ENCODE results near the gene SCYL1.
"Not testable (repeated sequence)": the region's sequence is repeated elsewhere in the genome, so short reads cannot be mapped to it uniquely, and the experiment has no call there.

The SCYL1 gene

GRCh38 chr11:65564879-65565559, 40.1 kb downstream of the SCYL1 start:
- H3K9me3 ChIP-seq (ENCODE audit: control insufficient read depth, insufficient read depth, low read length); H3K4me1 ChIP-seq (ENCODE audit: control insufficient read depth, insufficient read depth, low read length); H3K4me3 ChIP-seq (ENCODE audit: low read depth, low read length); H3K36me3 ChIP-seq (ENCODE audit: control insufficient read depth, insufficient read depth, low read length); H3K9ac ChIP-seq (ENCODE audit: low read depth, low read length); H3K27me3 ChIP-seq (ENCODE audit: control insufficient read depth, insufficient read depth, low read length): not testable (repeated sequence)

- Histone ChIP-seq H3K9me3 (ENCODE audit: control insufficient read depth, insufficient read depth, low read length) (no peaks in the 10 kb centered on the region), H3K36me3 (ENCODE audit: control insufficient read depth, insufficient read depth, low read length) (no peaks in the 10 kb centered on the region), H3K4me3 (ENCODE audit: low read depth, low read length) (no peak overlapping the region), H3K9ac (ENCODE audit: low read depth, low read length) (no peak overlapping the region), H3K4me1 (ENCODE audit: control insufficient read depth, insufficient read depth, low read length) (peaks cover 2% of the 10 kb centered on the region), H3K27me3 (ENCODE audit: control insufficient read depth, insufficient read depth, low read length) (no peaks in the 10 kb centered on the region)
Measured at GRCh38 chr11:65565624-65566453, 41.0 kb downstream of the SCYL1 start.

- no peaks in the 10 kb centered on the region for H3K9me3 ChIP-seq (ENCODE audit: control insufficient read depth, insufficient read depth, low read length)
- peak overlapping the region; percentile 92 for H3K9ac ChIP-seq (ENCODE audit: low read depth, low read length)
- H3K4me3 ChIP-seq (ENCODE audit: low read depth, low read length) = peak overlapping the region; percentile 99
- peaks cover 3% of the 10 kb centered on the region for H3K36me3 ChIP-seq (ENCODE audit: control insufficient read depth, insufficient read depth, low read length)
- peaks cover 6% of the 10 kb centered on the region for H3K4me1 ChIP-seq (ENCODE audit: control insufficient read depth, insufficient read depth, low read length)
- H3K27me3 ChIP-seq (ENCODE audit: control insufficient read depth, insufficient read depth, low read length) = peaks cover 3% of the 10 kb centered on the region
Measured at GRCh38 chr11:65569164-65569972, 44.5 kb downstream of the SCYL1 start.

- H3K27me3 ChIP-seq (ENCODE audit: control insufficient read depth, insufficient read depth, low read length) = peaks cover 10% of the 10 kb centered on the region
- peak within 1 kb of the TSS; percentile 99 for H3K4me3 ChIP-seq (ENCODE audit: low read depth, low read length)
- peaks cover 9% of the 10 kb centered on the region for H3K4me1 ChIP-seq (ENCODE audit: control insufficient read depth, insufficient read depth, low read length)
- H3K9me3 ChIP-seq (ENCODE audit: control insufficient read depth, insufficient read depth, low read length) = no peaks in the 10 kb centered on the region
- H3K36me3 ChIP-seq (ENCODE audit: control insufficient read depth, insufficient read depth, low read length) = peaks cover 3% of the 10 kb centered on the region
- H3K9ac ChIP-seq (ENCODE audit: low read depth, low read length) = peak within 1 kb of the TSS; percentile 92
Measured at GRCh38 chr11:65569973-65570918, 45.4 kb downstream of the SCYL1 start, which contains the start of gene ZNRD2. ZNRD2 (plus strand) TSS chr11:65570477; CDS start chr11:65570492, 15 bp downstream.

- no peaks in the 10 kb centered on the region for H3K9me3 ChIP-seq (ENCODE audit: control insufficient read depth, insufficient read depth, low read length)
- no peak overlapping the region for H3K9ac ChIP-seq (ENCODE audit: low read depth, low read length)
- peak overlapping the region; percentile 99 for H3K4me3 ChIP-seq (ENCODE audit: low read depth, low read length)
- H3K4me1 ChIP-seq (ENCODE audit: control insufficient read depth, insufficient read depth, low read length) = peaks cover 9% of the 10 kb centered on the region
- peaks cover 3% of the 10 kb centered on the region for H3K36me3 ChIP-seq (ENCODE audit: control insufficient read depth, insufficient read depth, low read length)
- H3K27me3 ChIP-seq (ENCODE audit: control insufficient read depth, insufficient read depth, low read length) = peaks cover 18% of the 10 kb centered on the region
Measured at GRCh38 chr11:65571420-65571819, 46.5 kb downstream of the SCYL1 start.

GRCh38 chr11:65571940-65572339, 47.1 kb downstream of the SCYL1 start:
- Histone ChIP-seq H3K4me1 (ENCODE audit: control insufficient read depth, insufficient read depth, low read length) (peaks cover 9% of the 10 kb centered on the region), H3K27me3 (ENCODE audit: control insufficient read depth, insufficient read depth, low read length) (peaks cover 23% of the 10 kb centered on the region), H3K9me3 (ENCODE audit: control insufficient read depth, insufficient read depth, low read length) (no peaks in the 10 kb centered on the region), H3K9ac (ENCODE audit: low read depth, low read length) (no peak overlapping the region), H3K36me3 (ENCODE audit: control insufficient read depth, insufficient read depth, low read length) (peaks cover 3% of the 10 kb centered on the region), H3K4me3 (ENCODE audit: low read depth, low read length) (peak overlapping the region; percentile 64)

GRCh38 chr11:65572356-65573051, 47.6 kb downstream of the SCYL1 start, which contains the start of gene FAM89B:
FAM89B (plus strand) TSS chr11:65572538; CDS start chr11:65572670, 132 bp downstream.
- H3K4me1 ChIP-seq (ENCODE audit: control insufficient read depth, insufficient read depth, low read length) = peaks cover 9% of the 10 kb centered on the region
- peaks cover 3% of the 10 kb centered on the region for H3K36me3 ChIP-seq (ENCODE audit: control insufficient read depth, insufficient read depth, low read length)
- peaks cover 27% of the 10 kb centered on the region for H3K27me3 ChIP-seq (ENCODE audit: control insufficient read depth, insufficient read depth, low read length)
- no peak within 1 kb of the TSS for H3K9ac ChIP-seq (ENCODE audit: low read depth, low read length)
- H3K4me3 ChIP-seq (ENCODE audit: low read depth, low read length) = peak within 1 kb of the TSS; percentile 64
- no peaks in the 10 kb centered on the region for H3K9me3 ChIP-seq (ENCODE audit: control insufficient read depth, insufficient read depth, low read length)

- peaks cover 3% of the 10 kb centered on the region for H3K36me3 ChIP-seq (ENCODE audit: control insufficient read depth, insufficient read depth, low read length)
- peaks cover 9% of the 10 kb centered on the region for H3K4me1 ChIP-seq (ENCODE audit: control insufficient read depth, insufficient read depth, low read length)
- H3K4me3 ChIP-seq (ENCODE audit: low read depth, low read length) = peak overlapping the region; percentile 64
- H3K9ac ChIP-seq (ENCODE audit: low read depth, low read length) = no peak overlapping the region
- H3K27me3 ChIP-seq (ENCODE audit: control insufficient read depth, insufficient read depth, low read length) = peaks cover 38% of the 10 kb centered on the region
- no peaks in the 10 kb centered on the region for H3K9me3 ChIP-seq (ENCODE audit: control insufficient read depth, insufficient read depth, low read length)
Measured at GRCh38 chr11:65573391-65574079, 48.7 kb downstream of the SCYL1 start.

- Histone ChIP-seq H3K36me3 (ENCODE audit: control insufficient read depth, insufficient read depth, low read length) (peaks cover 3% of the 10 kb centered on the region), H3K9ac (ENCODE audit: low read depth, low read length) (no peak overlapping the region), H3K4me3 (ENCODE audit: low read depth, low read length) (peak overlapping the region; percentile 48), H3K4me1 (ENCODE audit: control insufficient read depth, insufficient read depth, low read length) (peaks cover 7% of the 10 kb centered on the region), H3K9me3 (ENCODE audit: control insufficient read depth, insufficient read depth, low read length) (no peaks in the 10 kb centered on the region), H3K27me3 (ENCODE audit: control insufficient read depth, insufficient read depth, low read length) (peaks cover 42% of the 10 kb centered on the region)
Measured at GRCh38 chr11:65574109-65574810, 49.4 kb downstream of the SCYL1 start.

All from iPS-15b (cell line).